HFFc6 (cell line): ENCODE results near the gene CCDC127. TPM values are rescaled to one million over a fixed set of nuclear protein-coding genes. Genes with fewer than 3 reads are reported as not detected.

ENCODE experiments used
- DNase-seq: peaks from one replicate; pipeline ENCODE4 v3.0.0-alpha.2; 2018
- H3K27ac Mint-ChIP-seq: 2 replicates; pipeline ENCODE4 v1.8.0; 2020; ENCODE audit warnings: mild to moderate bottlenecking, mixed read lengths
- H3K27me3 Mint-ChIP-seq: 2 replicates; pipeline ENCODE4 v1.8.0; 2021; ENCODE audit warnings: mild to moderate bottlenecking, moderate library complexity, mixed read lengths; ENCODE audit not compliant: insufficient read depth
- H3K36me3 Mint-ChIP-seq: 2 replicates; pipeline ENCODE4 v1.8.0; 2021; ENCODE audit warnings: low read depth, mixed read lengths
- H3K4me1 Mint-ChIP-seq: 2 replicates; pipeline ENCODE4 v1.8.0; 2020; ENCODE audit warnings: low read depth, mixed read lengths
- H3K4me3 Mint-ChIP-seq: 2 replicates; pipeline ENCODE4 v1.8.0; 2020; ENCODE audit warnings: mild to moderate bottlenecking, moderate library complexity, mixed read lengths
- H3K9me3 Mint-ChIP-seq: 2 replicates; pipeline ENCODE4 v1.8.0; 2020; ENCODE audit warnings: mild to moderate bottlenecking, mixed read lengths
- CTCF ChIP-seq: fragments of 200-600 bp; sonication (generic); IDR thresholded peaks from 2 replicates; pipeline ENCODE4 v1.5.0; 2021; ENCODE audit warnings: antibody characterized with exemption, mild to moderate bottlenecking
- total RNA-seq, 6 experiments: library from RNA; stranded (reverse); fragmentation: NEBNext Ultra II Directional; extraction: Animal tissue kit (Norgen Biotek cat#: 25700); gene quantifications; 2 replicates in 1 of 6; 3 replicates in 5 of 6; pipeline ENCODE4 v1.2.3, GENCODE V29; 2021

CCDC127 gene
- total RNA-seq, 6 experiments from 2014 or later = 4.5 to 6.6 (median 6.2) TPM

- peaks cover 24% of the 10 kb centered on the region for H3K4me1 Mint-ChIP-seq
- no peak overlapping the region for H3K27ac Mint-ChIP-seq
- peaks cover 2% of the 10 kb centered on the region; the same call in 1 of the 2 replicates for H3K27me3 Mint-ChIP-seq
- no peaks in the 10 kb centered on the region for H3K9me3 Mint-ChIP-seq
- peaks cover 24% of the 10 kb centered on the region for H3K36me3 Mint-ChIP-seq
- TF ChIP-seq CTCF = no peak
- DNase-seq = no peak
- H3K4me3 Mint-ChIP-seq = no peak overlapping the region
Observed at GRCh38 chr5:204966-205670, 12.8 kb downstream of the CCDC127 start.

GRCh38 chr5:204462-204861 is 13.5 kb downstream of the CCDC127 start:
- Mint-ChIP-seq H3K4me1 (peaks cover 24% of the 10 kb centered on the region), H3K27ac (no peak overlapping the region), H3K4me3 (no peak overlapping the region), H3K9me3 (no peaks in the 10 kb centered on the region), H3K27me3 (peaks cover 2% of the 10 kb centered on the region; the same call in 1 of the 2 replicates), H3K36me3 (peaks cover 21% of the 10 kb centered on the region)
- DNase-seq = no peak
- TF ChIP-seq CTCF = no peak

GRCh38 chr5:204001-204400 is 14.0 kb downstream of the CCDC127 start:
- TF ChIP-seq CTCF = no peak
- H3K9me3 Mint-ChIP-seq = no peaks in the 10 kb centered on the region
- no peak overlapping the region for H3K4me3 Mint-ChIP-seq
- H3K27me3 Mint-ChIP-seq = peaks cover 2% of the 10 kb centered on the region; the same call in 1 of the 2 replicates
- DNase-seq = no peak
- H3K4me1 Mint-ChIP-seq = peaks cover 24% of the 10 kb centered on the region
- peaks cover 21% of the 10 kb centered on the region for H3K36me3 Mint-ChIP-seq
- H3K27ac Mint-ChIP-seq = no peak overlapping the region

GRCh38 chr5:203246-203930 is 14.6 kb downstream of the CCDC127 start:
- DNase-seq = no peak
- peaks cover 24% of the 10 kb centered on the region for H3K4me1 Mint-ChIP-seq
- no peaks in the 10 kb centered on the region for H3K9me3 Mint-ChIP-seq
- peaks cover 2% of the 10 kb centered on the region; the same call in 1 of the 2 replicates for H3K27me3 Mint-ChIP-seq
- H3K4me3 Mint-ChIP-seq = no peak overlapping the region
- TF ChIP-seq CTCF = no peak
- H3K36me3 Mint-ChIP-seq = peaks cover 21% of the 10 kb centered on the region
- H3K27ac Mint-ChIP-seq = no peak overlapping the region

GRCh38 chr5:201672-202071 is 16.3 kb downstream of the CCDC127 start:
- peaks cover 2% of the 10 kb centered on the region; the same call in 1 of the 2 replicates for H3K27me3 Mint-ChIP-seq
- H3K4me1 Mint-ChIP-seq = peaks cover 9% of the 10 kb centered on the region
- no peaks in the 10 kb centered on the region for H3K9me3 Mint-ChIP-seq
- peaks cover 21% of the 10 kb centered on the region for H3K36me3 Mint-ChIP-seq
- H3K4me3 Mint-ChIP-seq = no peak overlapping the region
- DNase-seq = no peak
- no peak overlapping the region for H3K27ac Mint-ChIP-seq
- TF ChIP-seq CTCF = no peak
